Measurements from ENCODE around the gene CACNA2D3.

Gene CACNA2D3

DNA sequence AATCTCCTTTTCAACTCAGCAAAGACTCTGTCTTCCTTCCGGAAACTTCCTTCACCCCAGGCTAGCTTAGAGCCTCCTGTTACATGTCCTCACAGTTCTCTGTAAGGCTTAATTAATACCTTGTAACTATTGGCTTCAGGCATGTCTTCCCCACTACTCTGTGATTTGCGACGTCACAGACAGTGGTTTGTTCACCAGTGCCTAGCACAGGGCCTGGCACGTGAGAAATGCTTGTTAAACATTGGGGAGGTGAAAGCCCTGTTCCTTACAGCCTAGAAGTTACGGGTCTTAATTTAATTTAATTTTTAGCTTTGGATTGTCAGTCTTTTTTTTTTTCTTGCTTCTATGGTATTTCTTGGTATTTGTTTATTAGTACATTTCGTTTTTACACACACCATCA is 36.4 kb upstream of the CACNA2D3 start:
- Histone ChIP-seq H3K27ac (ENCODE audit: low read depth, low read length) (no peak overlapping the region), H3K36me3 (ENCODE audit: control insufficient read depth, insufficient read depth, low read length) (no peaks in the 10 kb centered on the region), H2AK5ac (ENCODE audit: low read length) (no peak overlapping the region), H3K27me3 (ENCODE audit: insufficient read depth, low read length, poor library complexity) (peaks cover 6% of the 10 kb centered on the region), H3K56ac (ENCODE audit: low read length) (no peak overlapping the region), H2BK120ac (ENCODE audit: low read depth, low read length) (no peak overlapping the region), H3K23ac (ENCODE audit: low read length) (no peak overlapping the region), H3K4me1 (ENCODE audit: control insufficient read depth, low read depth, low read length) (no peaks in the 10 kb centered on the region), H3K4me3 (ENCODE audit: low read length) (no peak overlapping the region), H3K79me1 (ENCODE audit: low read length) (no peaks in the 10 kb centered on the region), H4K8ac (ENCODE audit: low read depth, low read length) (no peak overlapping the region), H2BK15ac (replicated peaks; ENCODE audit: low read depth) (no peak overlapping the region), H3K4me2 (ENCODE audit: low read length) (no peak overlapping the region), H3K18ac (ENCODE audit: low read length) (no peak overlapping the region), H3K9ac (ENCODE audit: low read length) (no peak overlapping the region), H3K4ac (ENCODE audit: low read depth, low read length) (no peak overlapping the region), H3K79me2 (ENCODE audit: control insufficient read depth, insufficient read depth, low read length) (no peaks in the 10 kb centered on the region), H2BK5ac (ENCODE audit: low read length) (no peak overlapping the region), H4K5ac (ENCODE audit: low read length) (no peak overlapping the region)
- no CpG with 5 or more reads among the region's 6 CpGs for WGBS (ENCODE audit: extremely low coverage, insufficient coverage, low lambda C conversion rate)
- no peak for DNase-seq

GRCh38 chr3:54086652-54087405 is 35.5 kb upstream of the CACNA2D3 start:
- WGBS (ENCODE audit: extremely low coverage, insufficient coverage, low lambda C conversion rate), result no CpG with 5 or more reads among the region's 8 CpGs

DNA sequence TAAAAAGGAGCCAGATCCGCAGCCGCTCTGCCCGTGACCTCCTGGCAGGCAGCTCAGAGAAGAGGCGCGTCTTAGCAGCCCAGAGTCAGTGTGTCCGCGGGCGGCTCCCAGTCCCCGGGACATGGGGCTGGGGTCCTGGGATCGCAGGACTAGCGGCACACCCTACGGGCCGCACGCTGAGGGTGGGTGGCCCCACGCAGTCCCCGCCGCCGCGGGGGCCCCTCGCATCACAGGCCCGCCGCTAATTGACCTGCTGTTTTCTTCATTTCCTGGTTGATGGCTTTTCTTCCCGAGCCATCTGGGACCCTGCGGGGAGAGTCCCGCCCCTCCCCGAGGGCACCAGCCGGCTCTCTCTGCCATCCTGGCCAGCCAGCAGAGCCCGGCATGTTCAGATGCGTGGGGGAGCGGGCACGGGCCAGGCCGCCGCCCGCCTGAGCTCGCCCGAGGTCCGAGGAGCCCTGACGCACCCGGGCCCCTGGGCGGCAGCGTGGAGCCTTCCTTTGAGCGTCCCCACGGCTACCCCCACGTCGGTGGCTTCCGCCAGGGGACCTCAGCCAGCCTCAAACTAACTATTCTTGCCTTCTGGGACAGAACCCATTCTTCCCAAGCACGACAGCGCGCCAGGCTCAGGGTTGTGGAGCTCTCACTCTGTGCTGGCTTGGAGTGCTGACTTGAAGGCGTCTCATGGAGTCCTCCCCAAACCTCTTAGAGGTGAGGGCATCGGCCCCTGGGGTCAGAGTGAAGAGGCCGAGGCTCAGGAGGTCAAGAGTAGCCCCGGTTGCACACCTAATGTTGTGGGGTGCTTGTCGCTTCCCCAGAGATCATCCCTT is 34.6 kb upstream of the CACNA2D3 start:
- Histone ChIP-seq H3K4me1 (ENCODE audit: control insufficient read depth, low read depth, low read length) (no peaks in the 10 kb centered on the region), H3K18ac (ENCODE audit: low read length) (no peak overlapping the region), H3K36me3 (ENCODE audit: control insufficient read depth, insufficient read depth, low read length) (no peaks in the 10 kb centered on the region), H3K56ac (ENCODE audit: low read length) (peak overlapping the region; percentile 52), H3K4me2 (ENCODE audit: low read length) (peak overlapping the region; percentile 56), H2AK5ac (ENCODE audit: low read length) (no peak overlapping the region), H2BK5ac (ENCODE audit: low read length) (no peak overlapping the region), H2BK15ac (replicated peaks; ENCODE audit: low read depth) (no peak overlapping the region), H3K79me1 (ENCODE audit: low read length) (no peaks in the 10 kb centered on the region), H3K27me3 (ENCODE audit: insufficient read depth, low read length, poor library complexity) (peaks cover 6% of the 10 kb centered on the region), H3K79me2 (ENCODE audit: control insufficient read depth, insufficient read depth, low read length) (no peaks in the 10 kb centered on the region), H4K5ac (ENCODE audit: low read length) (no peak overlapping the region), H3K23ac (ENCODE audit: low read length) (no peak overlapping the region), H2BK120ac (ENCODE audit: low read depth, low read length) (no peak overlapping the region), H3K9ac (ENCODE audit: low read length) (peak overlapping the region; percentile 31), H3K4ac (ENCODE audit: low read depth, low read length) (no peak overlapping the region), H3K4me3 (ENCODE audit: low read length) (no peak overlapping the region), H3K27ac (ENCODE audit: low read depth, low read length) (no peak overlapping the region), H4K8ac (ENCODE audit: low read depth, low read length) (no peak overlapping the region)
- peak; percentile 20 for DNase-seq
- no CpG with 5 or more reads among the region's 54 CpGs for WGBS (ENCODE audit: extremely low coverage, insufficient coverage, low lambda C conversion rate)

More at GRCh38 chr3:54086652-54087405, 35.5 kb upstream of the CACNA2D3 start:
- H3K4me3 ChIP-seq (ENCODE audit: low read length), result no peak overlapping the region
- H3K4me2 ChIP-seq (ENCODE audit: low read length), result no peak overlapping the region
- no peaks in the 10 kb centered on the region for H3K79me1 ChIP-seq (ENCODE audit: low read length)
- no peaks in the 10 kb centered on the region for H3K36me3 ChIP-seq (ENCODE audit: control insufficient read depth, insufficient read depth, low read length)
- H3K4ac ChIP-seq (ENCODE audit: low read depth, low read length), result no peak overlapping the region
- no peak for DNase-seq
- H3K79me2 ChIP-seq (ENCODE audit: control insufficient read depth, insufficient read depth, low read length), result no peaks in the 10 kb centered on the region
- H2AK5ac ChIP-seq (ENCODE audit: low read length), result no peak overlapping the region
- H3K27ac ChIP-seq (ENCODE audit: low read depth, low read length), result no peak overlapping the region
- no peak overlapping the region for H4K8ac ChIP-seq (ENCODE audit: low read depth, low read length)
- no peak overlapping the region for H3K23ac ChIP-seq (ENCODE audit: low read length)
- no peaks in the 10 kb centered on the region for H3K4me1 ChIP-seq (ENCODE audit: control insufficient read depth, low read depth, low read length)
- H4K5ac ChIP-seq (ENCODE audit: low read length), result no peak overlapping the region
- no peak overlapping the region for H2BK120ac ChIP-seq (ENCODE audit: low read depth, low read length)
- no peak overlapping the region for H2BK15ac ChIP-seq (replicated peaks; ENCODE audit: low read depth)
- no peak overlapping the region for H3K56ac ChIP-seq (ENCODE audit: low read length)
- peaks cover 6% of the 10 kb centered on the region for H3K27me3 ChIP-seq (ENCODE audit: insufficient read depth, low read length, poor library complexity)
- H2BK5ac ChIP-seq (ENCODE audit: low read length), result no peak overlapping the region
- H3K9ac ChIP-seq (ENCODE audit: low read length), result no peak overlapping the region
- H3K18ac ChIP-seq (ENCODE audit: low read length), result peak overlapping the region; percentile 32

DNA sequence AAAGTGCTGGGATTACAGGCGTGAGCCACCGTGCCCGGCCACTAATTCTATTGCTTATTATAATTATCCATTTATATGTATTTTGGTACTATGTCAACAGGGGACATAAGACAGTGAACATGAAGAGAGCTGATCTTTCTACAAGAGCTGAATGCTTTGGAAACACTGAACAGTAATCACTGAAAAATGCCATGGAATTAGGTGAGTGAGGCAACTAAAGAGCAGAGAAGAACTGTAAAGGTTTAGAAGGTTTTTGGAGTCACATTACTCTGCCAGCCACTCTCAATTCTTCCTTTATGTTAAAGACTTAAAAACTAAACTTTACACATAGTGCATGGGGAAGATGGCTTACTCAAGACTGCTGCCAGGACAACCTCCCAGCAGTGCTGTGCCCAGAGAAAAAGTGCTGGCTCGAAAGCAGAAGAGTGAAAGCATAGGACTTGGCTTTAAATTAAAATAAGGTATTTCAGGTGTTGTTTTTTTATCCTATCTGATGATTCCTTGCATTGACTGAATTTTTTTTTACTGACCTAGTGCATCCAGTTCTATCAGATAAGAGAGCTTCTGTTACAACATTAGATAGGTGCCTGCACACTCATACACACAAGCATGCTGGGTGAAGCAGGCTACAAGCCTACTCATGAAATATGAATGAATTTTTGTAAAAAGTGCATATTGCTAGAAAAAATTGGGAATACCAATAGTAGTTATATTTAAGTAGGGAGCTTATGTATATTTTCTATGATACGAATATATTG is 28.7 kb upstream of the CACNA2D3 start:
- H2BK15ac ChIP-seq (replicated peaks; ENCODE audit: low read depth), result no peak overlapping the region
- WGBS (ENCODE audit: extremely low coverage, insufficient coverage, low lambda C conversion rate), result no CpG with 5 or more reads among the region's 5 CpGs
- no peaks in the 10 kb centered on the region for H3K27me3 ChIP-seq (ENCODE audit: insufficient read depth, low read length, poor library complexity)
- no peak overlapping the region for H2BK5ac ChIP-seq (ENCODE audit: low read length)
- H3K9ac ChIP-seq (ENCODE audit: low read length), result no peak overlapping the region
- no peak overlapping the region for H3K4ac ChIP-seq (ENCODE audit: low read depth, low read length)
- H3K4me3 ChIP-seq (ENCODE audit: low read length), result no peak overlapping the region
- no peaks in the 10 kb centered on the region for H3K79me1 ChIP-seq (ENCODE audit: low read length)
- no peak for DNase-seq
- H3K18ac ChIP-seq (ENCODE audit: low read length), result no peak overlapping the region
- no peaks in the 10 kb centered on the region for H3K4me1 ChIP-seq (ENCODE audit: control insufficient read depth, low read depth, low read length)
- H3K4me2 ChIP-seq (ENCODE audit: low read length), result no peak overlapping the region
- no peaks in the 10 kb centered on the region for H3K79me2 ChIP-seq (ENCODE audit: control insufficient read depth, insufficient read depth, low read length)
- H4K8ac ChIP-seq (ENCODE audit: low read depth, low read length), result no peak overlapping the region
- H3K23ac ChIP-seq (ENCODE audit: low read length), result no peak overlapping the region
- H4K5ac ChIP-seq (ENCODE audit: low read length), result no peak overlapping the region
- H3K27ac ChIP-seq (ENCODE audit: low read depth, low read length), result no peak overlapping the region
- H3K36me3 ChIP-seq (ENCODE audit: control insufficient read depth, insufficient read depth, low read length), result no peaks in the 10 kb centered on the region
- no peak overlapping the region for H3K56ac ChIP-seq (ENCODE audit: low read length)
- no peak overlapping the region for H2BK120ac ChIP-seq (ENCODE audit: low read depth, low read length)
- no peak overlapping the region for H2AK5ac ChIP-seq (ENCODE audit: low read length)

GRCh38 chr3:54094926-54095325 is 27.4 kb upstream of the CACNA2D3 start:
- no peaks in the 10 kb centered on the region for H3K79me2 ChIP-seq (ENCODE audit: control insufficient read depth, insufficient read depth, low read length)
- no peak overlapping the region for H2AK5ac ChIP-seq (ENCODE audit: low read length)
- H3K9ac ChIP-seq (ENCODE audit: low read length), result no peak overlapping the region
- no peaks in the 10 kb centered on the region for H3K79me1 ChIP-seq (ENCODE audit: low read length)
- no CpG with 5 or more reads among the region's 3 CpGs for WGBS (ENCODE audit: extremely low coverage, insufficient coverage, low lambda C conversion rate)
- H3K4me2 ChIP-seq (ENCODE audit: low read length), result no peak overlapping the region
- no peaks in the 10 kb centered on the region for H3K36me3 ChIP-seq (ENCODE audit: control insufficient read depth, insufficient read depth, low read length)
- H4K8ac ChIP-seq (ENCODE audit: low read depth, low read length), result no peak overlapping the region
- H3K4me3 ChIP-seq (ENCODE audit: low read length), result no peak overlapping the region
- H2BK120ac ChIP-seq (ENCODE audit: low read depth, low read length), result no peak overlapping the region
- no peaks in the 10 kb centered on the region for H3K27me3 ChIP-seq (ENCODE audit: insufficient read depth, low read length, poor library complexity)
- no peak overlapping the region for H3K4ac ChIP-seq (ENCODE audit: low read depth, low read length)
- H4K5ac ChIP-seq (ENCODE audit: low read length), result no peak overlapping the region
- H3K18ac ChIP-seq (ENCODE audit: low read length), result no peak overlapping the region
- H2BK15ac ChIP-seq (replicated peaks; ENCODE audit: low read depth), result no peak overlapping the region
- H3K23ac ChIP-seq (ENCODE audit: low read length), result no peak overlapping the region
- DNase-seq, result no peak
- H2BK5ac ChIP-seq (ENCODE audit: low read length), result no peak overlapping the region
- H3K27ac ChIP-seq (ENCODE audit: low read depth, low read length), result no peak overlapping the region
- H3K56ac ChIP-seq (ENCODE audit: low read length), result no peak overlapping the region
- H3K4me1 ChIP-seq (ENCODE audit: control insufficient read depth, low read depth, low read length), result no peaks in the 10 kb centered on the region
